NB4 (cell line): ENCODE data around the gene MRPL38.
"Not testable (repeated sequence)": the region's sequence is repeated elsewhere in the genome, so short reads cannot be mapped to it uniquely, and the experiment has no call there.

ENCODE experiments used
- DNase-seq: peaks from one replicate; pipeline ENCODE4 v3.0.0; 2010; ENCODE audit warnings: low read depth
- H3K4me3 ChIP-seq: one replicate; pipeline ENCODE4 v1.5.1; 2011; ENCODE audit warnings: mild to moderate bottlenecking, low read depth, low read length, moderate library complexity
- MYC ChIP-seq: IDR thresholded peaks from 2 replicates; pipeline ENCODE4 v1.6.1; 2011; ENCODE audit warnings: low read depth, low read length
- POLR2A ChIP-seq: IDR thresholded peaks from 2 replicates; pipeline ENCODE4 v1.6.1; 2011; ENCODE audit warnings: mild to moderate bottlenecking; ENCODE audit not compliant: insufficient read length; ENCODE audit errors: extremely low read depth
- TF ChIP-seq, protein P1 (sequence below): IDR thresholded peaks from one replicate; pipeline ENCODE4 v1.5.1; 2012; ENCODE audit warnings: low read depth, low read length
- TF ChIP-seq, protein P2 (sequence below): IDR thresholded peaks from 2 replicates; pipeline ENCODE4 v1.6.1; 2011; ENCODE audit warnings: low read depth, low read length

The MRPL38 gene

DNA sequence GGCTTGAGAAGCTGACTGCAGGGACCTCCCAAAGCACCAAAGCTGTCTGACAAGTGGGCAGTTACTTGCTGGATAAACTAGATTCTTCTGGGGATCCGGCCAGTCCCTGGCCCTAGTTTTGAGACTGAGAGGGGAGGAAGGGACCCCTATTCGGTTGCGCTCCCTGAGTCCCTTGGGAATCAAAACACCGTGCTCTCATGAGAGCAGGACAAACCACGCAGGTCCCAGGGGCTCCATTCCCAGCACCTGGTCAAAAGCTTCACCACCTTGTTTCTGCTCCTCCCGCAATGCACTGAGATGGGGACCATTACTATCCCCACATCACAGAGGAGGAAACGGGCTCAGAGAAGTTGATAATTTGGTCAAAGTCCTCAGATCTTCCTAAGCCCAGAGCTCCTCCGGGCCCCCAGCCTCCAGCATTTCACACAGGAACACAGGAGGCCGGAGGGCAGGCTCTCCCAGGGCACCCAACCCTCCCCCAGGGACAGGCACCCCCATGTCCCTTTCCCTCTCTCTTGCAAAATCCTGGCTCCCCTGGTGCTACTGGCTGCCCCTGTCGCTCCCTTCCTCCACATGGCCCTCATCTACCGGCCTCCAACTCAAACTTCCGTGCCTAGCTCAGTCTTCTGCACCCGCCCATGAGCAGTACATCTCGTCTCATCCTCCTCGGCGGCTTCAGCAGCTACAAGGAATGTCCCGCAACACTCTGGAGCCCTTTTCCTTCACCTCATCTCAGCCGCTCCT, 11.2 kb downstream of the MRPL38 start:
- H3K4me3 ChIP-seq: no peak overlapping the region
- no peak for TF ChIP-seq POLR2A
- no peak for DNase-seq

GRCh38 chr17:75892556-75893224, 12.0 kb downstream of the MRPL38 start:
- DNase-seq: no peak
- no peak for TF ChIP-seq MYC
- TF ChIP-seq, protein P1, sequence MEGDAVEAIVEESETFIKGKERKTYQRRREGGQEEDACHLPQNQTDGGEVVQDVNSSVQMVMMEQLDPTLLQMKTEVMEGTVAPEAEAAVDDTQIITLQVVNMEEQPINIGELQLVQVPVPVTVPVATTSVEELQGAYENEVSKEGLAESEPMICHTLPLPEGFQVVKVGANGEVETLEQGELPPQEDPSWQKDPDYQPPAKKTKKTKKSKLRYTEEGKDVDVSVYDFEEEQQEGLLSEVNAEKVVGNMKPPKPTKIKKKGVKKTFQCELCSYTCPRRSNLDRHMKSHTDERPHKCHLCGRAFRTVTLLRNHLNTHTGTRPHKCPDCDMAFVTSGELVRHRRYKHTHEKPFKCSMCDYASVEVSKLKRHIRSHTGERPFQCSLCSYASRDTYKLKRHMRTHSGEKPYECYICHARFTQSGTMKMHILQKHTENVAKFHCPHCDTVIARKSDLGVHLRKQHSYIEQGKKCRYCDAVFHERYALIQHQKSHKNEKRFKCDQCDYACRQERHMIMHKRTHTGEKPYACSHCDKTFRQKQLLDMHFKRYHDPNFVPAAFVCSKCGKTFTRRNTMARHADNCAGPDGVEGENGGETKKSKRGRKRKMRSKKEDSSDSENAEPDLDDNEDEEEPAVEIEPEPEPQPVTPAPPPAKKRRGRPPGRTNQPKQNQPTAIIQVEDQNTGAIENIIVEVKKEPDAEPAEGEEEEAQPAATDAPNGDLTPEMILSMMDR: no peak
- TF ChIP-seq, protein P2, sequence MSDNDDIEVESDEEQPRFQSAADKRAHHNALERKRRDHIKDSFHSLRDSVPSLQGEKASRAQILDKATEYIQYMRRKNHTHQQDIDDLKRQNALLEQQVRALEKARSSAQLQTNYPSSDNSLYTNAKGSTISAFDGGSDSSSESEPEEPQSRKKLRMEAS: no peak
- TF ChIP-seq POLR2A: no peak
- no peak overlapping the region for H3K4me3 ChIP-seq

GRCh38 chr17:75891605-75892555, 12.8 kb downstream of the MRPL38 start:
- DNase-seq: no peak
- no peak overlapping the region for H3K4me3 ChIP-seq
- no peak for TF ChIP-seq POLR2A
- TF ChIP-seq, protein P2: no peak
- TF ChIP-seq, protein P1: no peak
- no peak for TF ChIP-seq MYC

DNA sequence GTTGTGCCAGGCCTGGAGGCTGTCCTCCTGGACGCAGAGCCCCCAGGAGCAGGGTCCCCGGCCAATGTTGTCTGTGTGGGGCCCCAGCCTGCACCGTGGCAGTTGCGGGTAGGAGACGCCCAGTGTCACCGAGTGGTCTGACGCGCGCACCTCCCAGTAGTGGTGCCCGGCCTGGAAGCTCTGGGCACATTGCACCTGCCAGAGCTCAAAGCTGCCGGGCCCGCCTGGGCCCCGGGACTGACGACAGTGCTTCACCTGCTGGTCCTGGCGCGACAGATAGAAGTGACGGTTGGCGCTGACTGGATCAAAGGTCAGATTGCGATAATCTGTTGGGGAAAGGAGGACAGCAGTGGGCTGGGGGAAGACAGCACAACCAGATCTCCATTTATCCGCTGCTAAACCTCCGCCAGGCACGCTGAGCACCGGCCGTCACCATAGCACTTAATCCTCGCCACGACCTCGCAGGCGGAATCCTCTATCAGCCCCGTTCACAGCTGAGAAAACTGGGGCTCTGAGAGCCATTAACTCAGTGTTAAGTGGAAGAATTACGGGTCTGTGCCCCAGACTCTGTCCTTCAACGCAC, 13.6 kb downstream of the MRPL38 start:
- no peak for DNase-seq
- TF ChIP-seq MYC: no peak
- TF ChIP-seq, protein P1: no peak
- TF ChIP-seq, protein P2: no peak
- TF ChIP-seq POLR2A: no peak
- no peak overlapping the region for H3K4me3 ChIP-seq

GRCh38 chr17:75889454-75889853, 15.2 kb downstream of the MRPL38 start:
- TF ChIP-seq, protein P1: no peak
- no peak for TF ChIP-seq POLR2A
- TF ChIP-seq, protein P2: no peak
- TF ChIP-seq MYC: no peak
- H3K4me3 ChIP-seq: no peak overlapping the region
- peak; percentile 44 for DNase-seq

DNA sequence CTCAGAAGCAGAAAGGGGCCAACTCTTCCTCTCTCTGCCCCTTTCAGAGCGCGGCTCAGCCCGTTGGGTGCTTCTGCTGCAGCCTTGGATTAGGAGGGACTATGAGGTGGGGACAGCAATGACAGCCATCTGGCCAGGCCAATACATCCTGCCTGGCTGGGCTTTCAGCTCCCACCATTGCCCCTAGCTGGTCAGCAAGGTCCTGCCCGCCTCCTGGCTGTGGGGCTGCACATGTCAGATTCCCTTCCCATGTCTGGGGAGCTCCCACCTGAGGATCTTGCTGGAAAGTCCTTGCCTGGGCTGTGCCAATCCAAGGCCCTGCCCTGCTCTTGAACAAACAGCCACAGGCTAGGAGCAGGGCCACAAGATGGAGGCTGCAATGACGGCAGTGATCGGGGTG, 16.2 kb downstream of the MRPL38 start:
- no peak for DNase-seq
- H3K4me3 ChIP-seq: no peak overlapping the region
- TF ChIP-seq POLR2A (no peak), MYC (no peak)
- TF ChIP-seq, protein P2: no peak
- TF ChIP-seq, protein P1: no peak

GRCh38 chr17:75885860-75886259, 18.8 kb downstream of the MRPL38 start:
- not testable (repeated sequence) for H3K4me3 ChIP-seq, DNase-seq
